Measurements from ENCODE around the gene KRTAP10-11.
A peak's percentile ranks its signal among the peaks of the same experiment; 100 is the strongest.

The KRTAP10-11 gene

GRCh38 chr21:44692798-44693512 lies 46.7 kb downstream of the KRTAP10-11 start:
- no peaks in the 10 kb centered on the region for H4K20me1 ChIP-seq
- H3K9ac ChIP-seq, result no peak overlapping the region
- H3K27me3 ChIP-seq, result peaks cover 5 to 12% (median 6%) of the 10 kb centered on the region in 11 experiments; a peak in 20 of 22 replicates
- no peaks in the 10 kb centered on the region for H3K36me3 ChIP-seq
- TF ChIP-seq Cebpa-rat (IDR thresholded peaks at IDR 0.05), result peak in 2 of 11 experiments; percentile 43 to 80; a peak in 3 of 22 replicates
- H3K4me2 ChIP-seq, result no peak overlapping the region
- no peak overlapping the region for H3K27ac ChIP-seq
- H3K4me1 ChIP-seq, result no peaks in the 10 kb centered on the region
- no peak overlapping the region for H3K4me3 ChIP-seq
- H3K9me3 ChIP-seq (replicated peaks in 1 of 11), result peaks cover 17 to 32% (median 24%) of the 10 kb centered on the region in 11 experiments

- TF ChIP-seq Cebpa-rat (IDR thresholded peaks at IDR 0.05), result no peak
These were observed 48.6 kb downstream of the KRTAP10-11 start for GRCh38 chr21:44694776-44695175.

GRCh38 chr21:44695184-44695583 lies 49.0 kb downstream of the KRTAP10-11 start:
- Histone ChIP-seq H3K27ac (no peak overlapping the region), H3K36me3 (no peaks in the 10 kb centered on the region), H3K4me2 (no peak overlapping the region), H3K4me1 (peaks cover 0 to 10% (median 3%) of the 10 kb centered on the region in 10 experiments; a peak in 13 of 20 replicates), H4K20me1 (peaks cover 0 to 11% (median 0%) of the 10 kb centered on the region in 11 experiments; a peak in 1 of 22 replicates), H3K9me3 (replicated peaks in 1 of 11) (peaks cover 17 to 32% (median 24%) of the 10 kb centered on the region in 11 experiments), H3K27me3 (peaks cover 15 to 34% (median 28%) of the 10 kb centered on the region in 11 experiments; a peak in 21 of 22 replicates), H3K9ac (no peak overlapping the region), H3K4me3 (no peak overlapping the region)
- TF ChIP-seq Cebpa-rat (IDR thresholded peaks at IDR 0.05), result no peak

More at GRCh38 chr21:44694776-44695175, 48.6 kb downstream of the KRTAP10-11 start:
- Histone ChIP-seq H3K9ac (no peak overlapping the region), H3K4me3 (no peak overlapping the region), H3K9me3 (replicated peaks in 1 of 11) (peaks cover 17 to 32% (median 24%) of the 10 kb centered on the region in 11 experiments), H3K36me3 (no peaks in the 10 kb centered on the region), H3K27ac (no peak overlapping the region), H3K4me1 (peaks cover 0 to 6% (median 0%) of the 10 kb centered on the region in 10 experiments; a peak in 9 of 20 replicates), H4K20me1 (peaks cover 0 to 7% (median 0%) of the 10 kb centered on the region in 11 experiments; a peak in 1 of 22 replicates), H3K4me2 (no peak overlapping the region), H3K27me3 (peaks cover 15 to 30% (median 24%) of the 10 kb centered on the region in 11 experiments; a peak in 21 of 22 replicates)

- H3K9me3 ChIP-seq (replicated peaks in 1 of 11), result peaks cover 17 to 32% (median 24%) of the 10 kb centered on the region in 11 experiments
- H3K9ac ChIP-seq, result no peak overlapping the region
- H4K20me1 ChIP-seq, result peaks cover 0 to 11% (median 0%) of the 10 kb centered on the region in 11 experiments; a peak in 1 of 22 replicates
- H3K4me1 ChIP-seq, result peaks cover 3 to 14% (median 8%) of the 10 kb centered on the region in 10 experiments; a peak in 18 of 20 replicates
- H3K4me2 ChIP-seq, result no peak overlapping the region
- no peak overlapping the region for H3K4me3 ChIP-seq
- H3K27me3 ChIP-seq, result peaks cover 15 to 37% (median 32%) of the 10 kb centered on the region in 11 experiments; a peak in 21 of 22 replicates
- no peaks in the 10 kb centered on the region for H3K36me3 ChIP-seq
- H3K27ac ChIP-seq, result no peak overlapping the region
- TF ChIP-seq Cebpa-rat (IDR thresholded peaks at IDR 0.05), result no peak
These were observed 49.4 kb downstream of the KRTAP10-11 start for GRCh38 chr21:44695641-44696040.

GRCh38 chr21:44696572-44696971 lies 50.4 kb downstream of the KRTAP10-11 start:
- peaks cover 16 to 47% (median 40%) of the 10 kb centered on the region in 11 experiments; a peak in 21 of 22 replicates for H3K27me3 ChIP-seq
- H3K4me1 ChIP-seq, result peaks cover 4 to 23% (median 13%) of the 10 kb centered on the region in 10 experiments; a peak in 18 of 20 replicates
- H3K9me3 ChIP-seq (replicated peaks in 1 of 11), result peaks cover 17 to 32% (median 24%) of the 10 kb centered on the region in 11 experiments
- no peaks in the 10 kb centered on the region for H3K36me3 ChIP-seq
- no peak overlapping the region for H3K4me2 ChIP-seq
- no peak overlapping the region for H3K9ac ChIP-seq
- H3K27ac ChIP-seq, result no peak overlapping the region
- H3K4me3 ChIP-seq, result no peak overlapping the region
- H4K20me1 ChIP-seq, result peaks cover 0 to 11% (median 0%) of the 10 kb centered on the region in 11 experiments; a peak in 1 of 22 replicates
- TF ChIP-seq Cebpa-rat (IDR thresholded peaks at IDR 0.05), result no peak

Data from BLaER1 treated with 17β-estradiol and CSF1 and Interleukin-3, amounts not matched to agents 10 nM and 100 nM (cell line).